Measurements from ENCODE around the gene RBP2.

- TF ChIP-seq POLR2A (IDR thresholded peaks at IDR 0.05; ENCODE audit: low read depth, low read length) (no peak), MAX (IDR thresholded peaks at IDR 0.05; ENCODE audit: insufficient read depth, insufficient read length) (no peak), POLR2AphosphoS5 (IDR thresholded peaks at IDR 0.05; ENCODE audit: insufficient read depth, low read depth, low read length) (no peak), GATA2 (IDR thresholded peaks at IDR 0.05; ENCODE audit: insufficient read depth, insufficient read length, low read depth, low read length) (no peak), CTCF (IDR thresholded peaks at IDR 0.05; ENCODE audit: extremely low read depth in 1 of 2, insufficient read depth in 1 of 2, low read depth in 1 of 2, low read length in 2 of 2) (no peak), EZH2 (IDR thresholded peaks at IDR 0.05; ENCODE audit: borderline replicate concordance, low read depth, low read length, severe bottlenecking) (no peak), MYC (IDR thresholded peaks at IDR 0.05; ENCODE audit: low read depth, low read length) (no peak), FOS (IDR thresholded peaks at IDR 0.05; ENCODE audit: borderline replicate concordance, insufficient read depth, low read length) (no peak), JUN (IDR thresholded peaks at IDR 0.05; ENCODE audit: borderline replicate concordance, insufficient read depth, insufficient read length, low read depth) (no peak)
Observed at GRCh38 chr3:139463466-139463865, 12.8 kb downstream of the RBP2 start.
